T-cell (primary cell): ENCODE results near the gene AARSD1. TPM values are rescaled to one million over a fixed set of nuclear protein-coding genes. Genes with fewer than 3 reads are reported as not detected.

ENCODE experiments used
- ATAC-seq, 4 experiments: fragments of 200-7000 bp in 3 of 4; fragments of 150-1000 bp in 1 of 4; cut with Tn5 transposase; replicated peaks in 1 of 4; 1 replicate in 3 of 4; 2 replicates in 1 of 4; pipeline ENCODE4 v1.10.0; 2021; ENCODE audit warnings: moderate library complexity in 3 of 4, mild to moderate bottlenecking in 2 of 4, moderate number of reproducible peaks in 1 of 4
- CTCF ChIA-PET, 2 donors: fragments of 300-600 bp; sonication (Branson Sonifier 250); formaldehyde crosslinking; loops; one replicate each; lab custom pipeline; 2022; ENCODE audit warnings: antibody characterized with exemption in 2 of 2; lab: Charles Lee
- POLR2A ChIA-PET, 2 donors: fragments of 300-600 bp; sonication (Branson Sonifier 250); formaldehyde crosslinking; loops; one replicate each; lab custom pipeline; 2022; ENCODE audit warnings: antibody characterized with exemption in 2 of 2; lab: Charles Lee
- DNase-seq, 35 experiments: peaks; one replicate each; pipeline versions ENCODE4 v3.0.0 to v3.0.0-alpha.2; 2013 to 2023
- H3K27ac ChIP-seq: one replicate; pipeline ENCODE4 v1.5.1; 2013; ENCODE audit warnings: low read length
- H3K27me3 ChIP-seq, 2 experiments: replicated peaks in 1 of 2; 1 replicate in 1 of 2; 2 replicates in 1 of 2; pipeline versions ENCODE4 v1.6.1 to v1.7.0; 2013; ENCODE audit warnings: low read length in 1 of 2, mixed read lengths in 1 of 2; ENCODE audit not compliant: control insufficient read depth in 2 of 2, insufficient read depth in 2 of 2; ENCODE audit errors: extremely low read depth in 1 of 2
- H3K36me3 ChIP-seq, 2 donors: 1 replicate in 1 of 2; 2 replicates in 1 of 2; pipeline versions ENCODE4 v1.6.1 to v1.7.0; 2013; ENCODE audit warnings: low read length in 1 of 2; ENCODE audit not compliant: control insufficient read depth in 2 of 2, insufficient read depth in 1 of 2; ENCODE audit errors: extremely low read depth in 1 of 2
- H3K4me1 ChIP-seq, 2 experiments: 1 replicate in 1 of 2; 2 replicates in 1 of 2; pipeline versions ENCODE4 v1.6.1 to v1.7.0; 2013; ENCODE audit warnings: low read length in 2 of 2, mixed read lengths in 1 of 2; ENCODE audit not compliant: insufficient read depth in 2 of 2, control insufficient read depth in 1 of 2; ENCODE audit errors: extremely low read depth in 1 of 2
- H3K4me3 ChIP-seq, 2 donors: 1 replicate in 1 of 2; 2 replicates in 1 of 2; pipeline versions ENCODE4 v1.5.1 to v1.7.0; 2013; ENCODE audit warnings: mild to moderate bottlenecking in 2 of 2, low read length in 1 of 2, moderate library complexity in 1 of 2; ENCODE audit not compliant: control insufficient read depth in 1 of 2; ENCODE audit errors: extremely low read depth in 1 of 2
- H3K9me3 ChIP-seq: 2 replicates; pipeline ENCODE4 v1.7.0; 2013
- H3K27ac Mint-ChIP-seq, 2 donors: one replicate each; pipeline ENCODE4 v1.8.0; 2020 to 2021; ENCODE audit warnings: mild to moderate bottlenecking in 2 of 2, mixed read lengths in 2 of 2
- H3K27me3 Mint-ChIP-seq, 2 donors: one replicate each; pipeline ENCODE4 v1.8.0; 2021 to 2022; ENCODE audit warnings: mixed read lengths in 2 of 2
- H3K36me3 Mint-ChIP-seq: one replicate; pipeline ENCODE4 v1.8.0; 2021; ENCODE audit warnings: mixed read lengths
- H3K4me1 Mint-ChIP-seq, 3 donors: one replicate each; pipeline ENCODE4 v1.8.0; 2020 to 2022; ENCODE audit warnings: mixed read lengths in 3 of 3, mild to moderate bottlenecking in 1 of 3
- H3K4me3 Mint-ChIP-seq, 3 donors: one replicate each; pipeline ENCODE4 v1.8.0; 2020 to 2022; ENCODE audit warnings: mild to moderate bottlenecking in 3 of 3, mixed read lengths in 3 of 3, moderate library complexity in 3 of 3
- H3K9me3 Mint-ChIP-seq, 3 donors: one replicate each; pipeline ENCODE4 v1.8.0; 2020 to 2022; ENCODE audit warnings: mixed read lengths in 3 of 3
- WGBS: methylation state at CpG from one replicate; pipeline ENCODE4 v1.1.5; 2013; ENCODE audit warnings: missing lambda C conversion rate; ENCODE audit not compliant: insufficient coverage; 5-methylcytosine and 5-hydroxymethylcytosine counted together
- total RNA-seq, 35 experiments: library from RNA in 6 of 35; stranded (reverse) in 6 of 35; fragments of 120-200 nt in 1 of 35; gene quantifications; one replicate each; pipeline versions ENCODE4 v1.2.1 to v1.2.4 and lab custom pipeline; 2013 to 2026

The AARSD1 gene
- total RNA-seq, 5 donors from 2014 or later (not counting 1 experiment from before 2014, with no cell fraction given): 54.1 to 65.2 (median 60.0) TPM

GRCh38 chr17:42946812-42947211 lies 17.4 kb downstream of the AARSD1 start:
- Mint-ChIP-seq H3K27ac (no peak overlapping the region), H3K9me3 (no peaks in the 10 kb centered on the region), H3K4me1 (no peaks in the 10 kb centered on the region), H3K27me3 (no peaks in the 10 kb centered on the region), H3K36me3 (peaks cover 27% of the 10 kb centered on the region), H3K4me3 (no peak overlapping the region)
- H3K36me3 ChIP-seq: peaks cover 0 to 21% of the 10 kb centered on the region in 2 donors
- DNase-seq (no peak), ATAC-seq (no peak)
- no CpG with 5 or more reads among the region's 1 CpG for WGBS
- CTCF ChIA-PET: no interaction called here
- H3K27ac ChIP-seq: no peak overlapping the region
- H3K9me3 ChIP-seq: no peaks in the 10 kb centered on the region
- H3K4me3 ChIP-seq: no peak overlapping the region
- H3K4me1 ChIP-seq: no peaks in the 10 kb centered on the region
- POLR2A ChIA-PET: no interaction called here
- no peaks in the 10 kb centered on the region for H3K27me3 ChIP-seq

DNA sequence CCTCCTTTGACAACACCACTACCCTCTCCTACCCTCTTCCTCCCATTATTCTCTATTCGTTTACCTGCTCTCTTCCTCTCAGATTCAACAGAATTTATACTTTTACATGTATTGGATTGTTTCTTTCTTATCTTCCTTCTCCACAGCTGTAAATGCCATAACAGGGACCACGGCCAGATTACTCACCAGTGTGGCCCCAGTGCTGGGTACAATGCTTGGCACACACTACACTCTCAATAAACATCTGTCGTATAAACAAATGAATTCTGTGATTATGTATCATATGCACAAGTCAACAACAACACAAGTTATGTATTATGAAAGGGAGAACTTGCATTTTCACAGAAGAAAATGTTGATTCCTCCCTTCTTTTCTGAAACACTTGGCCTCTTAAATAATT lies 20.0 kb downstream of the AARSD1 start:
- no peaks in the 10 kb centered on the region for H3K9me3 Mint-ChIP-seq
- H3K27ac Mint-ChIP-seq: no peak overlapping the region
- H3K36me3 Mint-ChIP-seq: peaks cover 8% of the 10 kb centered on the region
- Histone ChIP-seq H3K36me3 (peaks cover 0 to 6% of the 10 kb centered on the region in 2 donors), H3K4me3 (no peak overlapping the region), H3K27me3 (peaks cover 0 to 4% of the 10 kb centered on the region in 2 experiments), H3K27ac (no peak overlapping the region), H3K9me3 (no peaks in the 10 kb centered on the region), H3K4me1 (no peaks in the 10 kb centered on the region)
- DNase-seq: no peak
- no peak for ATAC-seq
- no peaks in the 10 kb centered on the region for H3K4me1 Mint-ChIP-seq
- H3K4me3 Mint-ChIP-seq: no peak overlapping the region
- CTCF ChIA-PET: no interaction called here
- WGBS: no CpG with 5 or more reads among the region's 3 CpGs
- peaks cover 0 to 7% of the 10 kb centered on the region in 2 donors for H3K27me3 Mint-ChIP-seq
- POLR2A ChIA-PET: no interaction called here

GRCh38 chr17:42937712-42938596 lies 26.3 kb downstream of the AARSD1 start:
- CTCF ChIA-PET: interaction anchor here in 1 of 2 donors (0.7 kb wide), 1 partner anchor 127 kb away, joined by 3 read pairs; no protein-coding TSS in a partner anchor

DNA sequence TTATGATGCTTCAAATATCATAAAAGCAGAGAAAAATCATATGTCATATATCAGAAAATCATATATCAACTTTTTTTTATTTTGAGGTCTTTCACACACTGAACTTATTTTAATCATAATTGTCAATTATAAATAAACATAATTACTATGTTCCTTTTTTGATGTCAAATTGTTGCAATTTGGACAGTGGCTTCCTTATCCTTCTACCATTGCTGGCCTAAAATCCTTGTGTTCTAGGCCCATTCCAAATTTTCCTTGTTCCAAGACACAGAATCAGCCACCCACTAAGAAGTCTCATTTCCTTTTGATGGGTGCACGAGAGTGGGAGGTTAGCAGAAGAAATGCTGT lies 34.8 kb downstream of the AARSD1 start:
- WGBS: no CpG with 5 or more reads among the region's 1 CpG
- H3K27ac ChIP-seq: no peak overlapping the region
- no peak overlapping the region for H3K27ac Mint-ChIP-seq
- no peaks in the 10 kb centered on the region for H3K36me3 ChIP-seq
- H3K4me3 ChIP-seq: no peak overlapping the region
- DNase-seq: no peak
- H3K4me3 Mint-ChIP-seq: no peak overlapping the region
- H3K36me3 Mint-ChIP-seq: no peaks in the 10 kb centered on the region
- H3K4me1 Mint-ChIP-seq: peaks cover 0 to 2% (median 0%) of the 10 kb centered on the region in 3 donors
- peaks cover 0 to 12% of the 10 kb centered on the region in 2 experiments for H3K27me3 ChIP-seq
- no peaks in the 10 kb centered on the region for H3K27me3 Mint-ChIP-seq
- CTCF ChIA-PET: interaction anchor here in 1 of 2 donors (1.2 kb wide), 1 partner anchor 351 kb away, joined by 3 read pairs; no protein-coding TSS in a partner anchor
- H3K9me3 Mint-ChIP-seq: no peaks in the 10 kb centered on the region
- ATAC-seq: no peak
- H3K4me1 ChIP-seq: no peaks in the 10 kb centered on the region
- POLR2A ChIA-PET: no interaction called here
- no peaks in the 10 kb centered on the region for H3K9me3 ChIP-seq

More at GRCh38 chr17:42937712-42938596, 26.3 kb downstream of the AARSD1 start:
- Histone ChIP-seq H3K27ac (no peak overlapping the region), H3K36me3 (no peaks in the 10 kb centered on the region), H3K4me1 (no peaks in the 10 kb centered on the region), H3K9me3 (no peaks in the 10 kb centered on the region), H3K4me3 (no peak overlapping the region), H3K27me3 (peaks cover 0 to 15% of the 10 kb centered on the region in 2 experiments)
- POLR2A ChIA-PET: no interaction called here
- no peaks in the 10 kb centered on the region for H3K4me1 Mint-ChIP-seq
- H3K9me3 Mint-ChIP-seq: no peaks in the 10 kb centered on the region
- ATAC-seq: peak in 1 of 4 experiments; percentile 36
- no peak overlapping the region for H3K4me3 Mint-ChIP-seq
- DNase-seq: peak in 16 of 35 experiments; percentile 2 to 38 (median 10)
- no peak overlapping the region for H3K27ac Mint-ChIP-seq
- H3K36me3 Mint-ChIP-seq: no peaks in the 10 kb centered on the region
- 71% methylated on average over 3 of the region's 9 CpGs for WGBS
- H3K27me3 Mint-ChIP-seq: peaks cover 0 to 7% of the 10 kb centered on the region in 2 donors

DNA sequence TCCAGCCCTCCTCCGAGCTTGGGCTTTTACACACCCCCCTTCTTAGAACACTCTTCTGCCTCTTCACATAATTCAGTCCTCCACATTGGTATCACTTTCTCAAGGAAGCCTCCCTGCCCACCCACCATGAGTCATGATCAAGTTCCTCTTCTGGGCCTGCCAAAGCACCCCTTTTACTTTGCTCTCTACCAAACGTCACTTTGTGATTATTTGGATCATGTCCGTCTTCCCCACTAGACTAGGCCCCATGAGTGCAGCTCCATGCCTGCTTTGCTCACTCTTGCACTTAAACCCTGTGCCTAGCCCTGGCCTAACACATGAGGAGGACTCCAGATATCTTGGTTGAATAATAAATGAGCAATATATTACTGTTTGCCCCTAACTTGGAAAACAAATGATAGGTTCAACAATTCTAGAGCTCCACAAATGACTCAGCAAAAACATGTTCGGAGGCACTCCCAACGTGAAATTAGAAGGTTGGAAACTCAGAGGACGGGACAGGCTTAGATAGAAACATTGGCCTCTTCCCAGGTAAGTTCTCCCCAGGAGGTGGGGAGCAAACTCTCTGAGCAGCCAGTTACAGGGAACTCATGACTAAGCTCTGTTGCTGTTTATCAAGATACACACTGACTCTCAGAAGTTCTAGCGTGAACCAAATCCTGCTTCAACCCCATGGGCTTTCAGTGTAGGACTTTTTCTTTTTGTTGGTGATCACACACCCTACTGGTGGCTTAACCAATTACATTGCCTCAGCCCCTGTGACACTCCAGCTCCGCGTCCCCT lies 35.3 kb downstream of the AARSD1 start:
- peaks cover 0 to 2% (median 0%) of the 10 kb centered on the region in 3 donors for H3K4me1 Mint-ChIP-seq
- H3K27me3 ChIP-seq: peaks cover 0 to 10% of the 10 kb centered on the region in 2 experiments
- no peak overlapping the region for H3K4me3 ChIP-seq
- no peak overlapping the region for H3K27ac Mint-ChIP-seq
- H3K9me3 ChIP-seq: no peaks in the 10 kb centered on the region
- POLR2A ChIA-PET: no interaction called here
- no peaks in the 10 kb centered on the region for H3K4me1 ChIP-seq
- H3K4me3 Mint-ChIP-seq: no peak overlapping the region
- H3K27ac ChIP-seq: no peak overlapping the region
- peak in 8 of 35 experiments; percentile 3 to 33 (median 6) for DNase-seq
- ATAC-seq: peak in 2 of 4 experiments; percentile 22 to 49
- no peaks in the 10 kb centered on the region for H3K9me3 Mint-ChIP-seq
- no peaks in the 10 kb centered on the region for H3K36me3 Mint-ChIP-seq
- H3K27me3 Mint-ChIP-seq: no peaks in the 10 kb centered on the region
- 56% methylated on average over 5 of the region's 9 CpGs for WGBS
- H3K36me3 ChIP-seq: no peaks in the 10 kb centered on the region
- CTCF ChIA-PET: interaction anchor here in 1 of 2 donors (1.2 kb wide), 1 partner anchor 351 kb away, joined by 3 read pairs; no protein-coding TSS in a partner anchor

GRCh38 chr17:42924891-42925290 lies 39.4 kb downstream of the AARSD1 start:
- Mint-ChIP-seq H3K9me3 (no peaks in the 10 kb centered on the region), H3K36me3 (no peaks in the 10 kb centered on the region), H3K4me1 (peaks cover 0 to 6% (median 2%) of the 10 kb centered on the region in 3 donors), H3K27ac (no peak overlapping the region), H3K4me3 (no peak overlapping the region), H3K27me3 (peaks cover 0 to 13% of the 10 kb centered on the region in 2 donors)
- no peak overlapping the region for H3K27ac ChIP-seq
- no peaks in the 10 kb centered on the region for H3K9me3 ChIP-seq
- 32% methylated on average over 4 of the region's 5 CpGs for WGBS
- no peaks in the 10 kb centered on the region for H3K27me3 ChIP-seq
- no peaks in the 10 kb centered on the region for H3K36me3 ChIP-seq
- no peak for DNase-seq
- H3K4me1 ChIP-seq: no peaks in the 10 kb centered on the region
- ATAC-seq: no peak
- POLR2A ChIA-PET: interaction anchor here in 1 of 2 donors (0.7 kb wide), 1 partner anchor 376 kb away, joined by 3 read pairs; no protein-coding TSS in a partner anchor
- CTCF ChIA-PET: no interaction called here
- H3K4me3 ChIP-seq: no peak overlapping the region
